ENCODE results near the gene EGLN2. TPM values are rescaled to one million over a fixed set of nuclear protein-coding genes. Genes with fewer than 3 reads are reported as not detected.
A peak's percentile ranks its signal among the peaks of the same experiment; 100 is the strongest.
"Not testable (repeated sequence)": the region's sequence is repeated elsewhere in the genome, so short reads cannot be mapped to it uniquely, and the experiment has no call there.

Gene EGLN2
- total RNA-seq, 3 donors from 2014 or later = 84.5 to 126 (median 93.2) TPM

DNA sequence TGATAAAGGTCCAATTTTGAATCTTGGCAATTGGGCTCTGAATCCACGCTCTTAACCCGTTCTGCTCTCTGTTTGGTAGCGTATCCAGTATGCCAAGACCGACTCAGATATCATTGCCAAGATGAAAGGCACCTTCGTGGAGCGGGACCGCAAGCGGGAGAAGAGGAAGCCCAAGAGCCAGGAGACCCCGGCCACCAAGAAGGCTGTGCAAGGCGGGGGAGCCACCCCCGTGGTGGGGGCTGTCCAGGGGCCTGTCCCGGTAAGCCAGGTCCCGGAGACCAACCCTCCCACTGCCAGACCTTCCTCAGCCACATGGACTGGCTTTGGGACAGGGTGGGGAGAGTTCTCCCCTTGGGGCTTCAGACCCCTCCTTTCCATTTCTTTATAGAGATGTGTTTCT, 39.6 kb upstream of the EGLN2 start:
- TF ChIP-seq, protein P1, sequence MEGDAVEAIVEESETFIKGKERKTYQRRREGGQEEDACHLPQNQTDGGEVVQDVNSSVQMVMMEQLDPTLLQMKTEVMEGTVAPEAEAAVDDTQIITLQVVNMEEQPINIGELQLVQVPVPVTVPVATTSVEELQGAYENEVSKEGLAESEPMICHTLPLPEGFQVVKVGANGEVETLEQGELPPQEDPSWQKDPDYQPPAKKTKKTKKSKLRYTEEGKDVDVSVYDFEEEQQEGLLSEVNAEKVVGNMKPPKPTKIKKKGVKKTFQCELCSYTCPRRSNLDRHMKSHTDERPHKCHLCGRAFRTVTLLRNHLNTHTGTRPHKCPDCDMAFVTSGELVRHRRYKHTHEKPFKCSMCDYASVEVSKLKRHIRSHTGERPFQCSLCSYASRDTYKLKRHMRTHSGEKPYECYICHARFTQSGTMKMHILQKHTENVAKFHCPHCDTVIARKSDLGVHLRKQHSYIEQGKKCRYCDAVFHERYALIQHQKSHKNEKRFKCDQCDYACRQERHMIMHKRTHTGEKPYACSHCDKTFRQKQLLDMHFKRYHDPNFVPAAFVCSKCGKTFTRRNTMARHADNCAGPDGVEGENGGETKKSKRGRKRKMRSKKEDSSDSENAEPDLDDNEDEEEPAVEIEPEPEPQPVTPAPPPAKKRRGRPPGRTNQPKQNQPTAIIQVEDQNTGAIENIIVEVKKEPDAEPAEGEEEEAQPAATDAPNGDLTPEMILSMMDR (IDR thresholded peaks at IDR 0.05) = no peak
- intact Hi-C loops (cut with DNase I, micrococcal nuclease) = no loop called here

GRCh38 chr19:40762754-40763470, 36.1 kb upstream of the EGLN2 start:
- TF ChIP-seq, protein P1 (IDR thresholded peaks at IDR 0.05) = no peak
- ATAC-seq (no peak), DNase-seq (no peak)
- Histone ChIP-seq H3K4me3 (no peak overlapping the region), H3K4me1 (ENCODE audit: low read depth) (no peaks in the 10 kb centered on the region), H3K36me3 (ENCODE audit: low read depth) (peaks cover 36% of the 10 kb centered on the region), H3K9me3 (no peaks in the 10 kb centered on the region)
- intact Hi-C loops (cut with DNase I, micrococcal nuclease) = no loop called here

More for the DNA sequence above, 39.6 kb upstream of the EGLN2 start:
- no peak for ATAC-seq
- peaks cover 26% of the 10 kb centered on the region for H3K36me3 ChIP-seq (ENCODE audit: low read depth)
- peaks cover 19% of the 10 kb centered on the region for H3K4me1 ChIP-seq (ENCODE audit: low read depth)
- H3K4me3 ChIP-seq = no peak overlapping the region
- no peak for DNase-seq
- H3K9me3 ChIP-seq = no peaks in the 10 kb centered on the region

DNA sequence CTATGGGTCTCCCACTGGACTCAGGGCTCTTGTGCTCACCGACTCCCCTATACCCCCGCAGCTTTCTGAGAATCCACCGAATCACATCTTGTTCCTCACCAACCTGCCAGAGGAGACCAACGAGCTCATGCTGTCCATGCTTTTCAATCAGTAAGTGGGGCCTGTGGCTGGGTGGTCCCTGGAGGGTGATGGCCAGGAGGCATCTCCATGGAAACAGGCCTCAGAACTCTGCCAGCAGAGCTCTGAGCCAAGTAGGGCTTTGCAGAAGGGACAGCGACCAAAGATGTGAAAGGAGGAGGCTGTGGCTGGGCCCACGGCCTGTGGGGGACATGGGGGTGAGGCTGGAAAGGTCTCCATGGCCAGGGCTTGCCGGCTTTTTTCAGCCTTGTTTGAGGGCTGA, 35.5 kb upstream of the EGLN2 start:
- no peaks in the 10 kb centered on the region for H3K4me1 ChIP-seq (ENCODE audit: low read depth)
- ATAC-seq (no peak), DNase-seq (no peak)
- H3K36me3 ChIP-seq (ENCODE audit: low read depth) = peaks cover 30% of the 10 kb centered on the region
- no peak overlapping the region for H3K4me3 ChIP-seq
- H3K9me3 ChIP-seq = no peaks in the 10 kb centered on the region
- TF ChIP-seq, protein P1 (IDR thresholded peaks at IDR 0.05) = no peak
- intact Hi-C loops (cut with DNase I, micrococcal nuclease) = no loop called here

DNA sequence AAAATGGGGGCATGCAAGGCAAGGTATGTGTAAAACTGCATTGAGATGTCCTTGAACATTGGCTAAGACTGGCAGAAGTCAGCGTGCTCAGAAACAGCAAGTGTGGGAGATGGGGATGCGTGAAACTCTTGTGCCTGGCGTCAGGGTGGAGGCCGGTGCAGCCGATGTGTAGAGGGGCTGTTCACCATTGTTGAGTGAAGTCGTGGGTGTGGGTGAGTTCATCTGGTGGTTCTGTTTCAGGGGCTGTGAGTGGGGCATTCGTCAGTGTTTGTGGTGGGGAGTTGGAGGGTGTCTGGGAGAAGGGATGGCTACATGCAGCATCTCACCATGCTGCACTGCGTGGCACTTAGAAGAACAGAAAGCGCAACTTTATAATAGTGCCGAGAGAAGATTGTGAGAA, 35.0 kb upstream of the EGLN2 start:
- intact Hi-C loops (cut with DNase I, micrococcal nuclease) = no loop called here
- Histone ChIP-seq H3K36me3 (ENCODE audit: low read depth) (peaks cover 27% of the 10 kb centered on the region), H3K4me1 (ENCODE audit: low read depth) (no peaks in the 10 kb centered on the region), H3K9me3 (no peaks in the 10 kb centered on the region), H3K4me3 (no peak overlapping the region)
- no peak for DNase-seq
- TF ChIP-seq, protein P1 (IDR thresholded peaks at IDR 0.05) = no peak
- ATAC-seq = no peak

DNA sequence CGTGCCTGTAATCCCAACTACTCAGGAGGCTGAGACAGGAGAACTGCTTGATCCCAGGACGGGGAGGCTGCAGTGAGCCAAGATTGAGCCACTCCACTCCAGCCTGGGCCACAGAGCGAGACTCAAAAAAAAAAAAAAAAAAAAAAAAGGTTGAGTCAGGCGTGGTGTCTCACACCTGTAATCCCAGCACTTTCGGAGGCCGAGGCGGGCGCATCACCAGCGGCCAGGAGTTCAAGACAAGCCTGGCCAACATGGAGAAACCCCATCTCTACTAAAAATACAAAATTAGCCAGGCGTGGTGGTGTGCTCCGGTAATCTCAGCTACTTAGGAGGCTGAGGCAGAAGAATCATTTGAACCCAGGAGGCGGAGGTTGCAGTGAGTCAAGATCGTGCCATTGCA, 32.6 kb upstream of the EGLN2 start:
- H3K4me3 ChIP-seq; intact Hi-C loops (cut with DNase I, micrococcal nuclease); ATAC-seq; H3K4me1 ChIP-seq (ENCODE audit: low read depth); DNase-seq; H3K9me3 ChIP-seq: not testable (repeated sequence)
- H3K36me3 ChIP-seq (ENCODE audit: low read depth) = peaks cover 20% of the 10 kb centered on the region

DNA sequence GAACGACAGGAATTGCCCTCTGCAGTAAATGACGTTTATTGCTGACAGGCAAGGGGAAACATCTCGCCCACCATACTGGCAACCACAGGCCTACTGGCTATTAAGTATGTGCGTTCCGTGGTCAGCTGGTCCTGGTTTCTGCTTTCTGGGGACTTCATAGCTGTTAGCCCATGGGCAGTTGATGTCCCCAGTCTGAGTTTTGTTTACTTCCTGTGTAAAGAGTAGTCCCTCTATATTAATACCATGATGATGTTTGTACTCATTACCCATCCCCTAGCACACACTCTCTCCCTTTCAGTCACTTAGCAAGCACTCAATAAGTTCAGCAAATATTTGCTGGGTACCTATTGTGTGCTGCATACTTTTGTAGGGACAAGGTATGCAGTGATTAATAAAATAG, 30.1 kb upstream of the EGLN2 start:
- Histone ChIP-seq H3K9me3 (no peaks in the 10 kb centered on the region), H3K4me3 (no peak overlapping the region), H3K4me1 (ENCODE audit: low read depth) (no peaks in the 10 kb centered on the region), H3K36me3 (ENCODE audit: low read depth) (peaks cover 10% of the 10 kb centered on the region)
- intact Hi-C loops (cut with DNase I, micrococcal nuclease) = no loop called here
- TF ChIP-seq, protein P1 (IDR thresholded peaks at IDR 0.05) = no peak
- no peak for DNase-seq
- no peak for ATAC-seq

GRCh38 chr19:40771101-40771862, 27.7 kb upstream of the EGLN2 start:
- DNase-seq; H3K4me3 ChIP-seq; H3K9me3 ChIP-seq; H3K36me3 ChIP-seq (ENCODE audit: low read depth); H3K4me1 ChIP-seq (ENCODE audit: low read depth); intact Hi-C loops (cut with DNase I, micrococcal nuclease): not testable (repeated sequence)
- ATAC-seq = peak; percentile 67

Measured in mucosa of descending colon (tissue), 3 donors.